Gastroesophageal sphincter (tissue), 3 donors: ENCODE measurements around the gene MAPK6.

Experiments
- CTCF ChIP-seq, 4 experiments: fragments of 200-600 bp in 2 of 4; fragments of 450-650 bp in 2 of 4; sonication (generic) in 1 of 4; IDR thresholded peaks; one replicate each; pipeline ENCODE4 v1.5.1; 2017 to 2019; ENCODE audit warnings: antibody characterized with exemption in 4 of 4, mild to moderate bottlenecking in 2 of 4, moderate library complexity in 2 of 4
- POLR2A ChIP-seq, 2 donors: fragments of 450-650 bp; IDR thresholded peaks; one replicate each; pipeline ENCODE4 v1.6.1; 2017; ENCODE audit warnings: antibody characterized with exemption in 2 of 2, mild to moderate bottlenecking in 2 of 2, moderate library complexity in 1 of 2
- POLR2AphosphoS5 ChIP-seq: sonication (generic); formaldehyde crosslinking; IDR thresholded peaks from one replicate; pipeline ENCODE4 v1.6.1; 2017; ENCODE audit warnings: antibody characterized with exemption

- TF ChIP-seq POLR2A (IDR thresholded peaks at IDR 0.05): no peak
- TF ChIP-seq CTCF (IDR thresholded peaks at IDR 0.05): no peak
- no peak for TF ChIP-seq POLR2AphosphoS5
Measured at GRCh38 chr15:52113235-52113634, 94.2 kb downstream of the MAPK6 start.
